ENCODE results near the gene SMPDL3A. TPM values are rescaled to one million over a fixed set of nuclear protein-coding genes. Genes with fewer than 3 reads are reported as not detected.

The SMPDL3A gene
- total RNA-seq, 4 donors from 2014 or later, result 8.6 to 14.0 (median 10.5) TPM

DNA sequence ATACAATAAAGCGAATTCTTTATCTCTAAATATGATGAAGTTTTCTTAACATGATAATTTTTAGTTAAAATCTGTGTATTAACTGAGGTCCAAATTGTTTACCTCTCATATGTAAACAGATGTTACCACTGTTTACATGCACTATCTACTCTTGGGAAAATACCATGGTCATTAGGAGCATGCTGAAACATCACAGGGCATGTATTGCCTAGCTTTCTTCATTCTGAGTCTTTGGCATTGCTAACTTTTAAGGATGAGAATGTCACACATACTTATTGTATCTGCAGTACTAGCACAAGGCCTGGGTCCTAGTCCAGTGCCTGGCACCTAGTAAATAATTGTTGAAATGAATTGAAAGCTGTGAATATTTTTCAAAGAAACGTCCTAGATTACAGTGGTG lies 20.6 kb downstream of the SMPDL3A start:
- 86 to 91% methylated on average over 2 of the region's 2 CpGs for WGBS, 2 donors
- H3K36me3 ChIP-seq, result peaks cover 0 to 27% (median 0%) of the 10 kb centered on the region in 3 donors
- H3K9me3 ChIP-seq, result no peaks in the 10 kb centered on the region
- H3K27ac ChIP-seq, result no peak overlapping the region
- no peak overlapping the region for H3K4me3 ChIP-seq
- TF ChIP-seq EP300 (IDR thresholded peaks at IDR 0.05), result no peak
- TF ChIP-seq, protein P1, sequence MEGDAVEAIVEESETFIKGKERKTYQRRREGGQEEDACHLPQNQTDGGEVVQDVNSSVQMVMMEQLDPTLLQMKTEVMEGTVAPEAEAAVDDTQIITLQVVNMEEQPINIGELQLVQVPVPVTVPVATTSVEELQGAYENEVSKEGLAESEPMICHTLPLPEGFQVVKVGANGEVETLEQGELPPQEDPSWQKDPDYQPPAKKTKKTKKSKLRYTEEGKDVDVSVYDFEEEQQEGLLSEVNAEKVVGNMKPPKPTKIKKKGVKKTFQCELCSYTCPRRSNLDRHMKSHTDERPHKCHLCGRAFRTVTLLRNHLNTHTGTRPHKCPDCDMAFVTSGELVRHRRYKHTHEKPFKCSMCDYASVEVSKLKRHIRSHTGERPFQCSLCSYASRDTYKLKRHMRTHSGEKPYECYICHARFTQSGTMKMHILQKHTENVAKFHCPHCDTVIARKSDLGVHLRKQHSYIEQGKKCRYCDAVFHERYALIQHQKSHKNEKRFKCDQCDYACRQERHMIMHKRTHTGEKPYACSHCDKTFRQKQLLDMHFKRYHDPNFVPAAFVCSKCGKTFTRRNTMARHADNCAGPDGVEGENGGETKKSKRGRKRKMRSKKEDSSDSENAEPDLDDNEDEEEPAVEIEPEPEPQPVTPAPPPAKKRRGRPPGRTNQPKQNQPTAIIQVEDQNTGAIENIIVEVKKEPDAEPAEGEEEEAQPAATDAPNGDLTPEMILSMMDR (IDR thresholded peaks at IDR 0.05), result no peak
- no peak for TF ChIP-seq POLR2A (IDR thresholded peaks at IDR 0.05)
- DNase-seq (ENCODE audit: low spot score in 2 of 2), result no peak
- H3K27me3 ChIP-seq, result no peaks in the 10 kb centered on the region
- H3K4me1 ChIP-seq, result no peaks in the 10 kb centered on the region

DNA sequence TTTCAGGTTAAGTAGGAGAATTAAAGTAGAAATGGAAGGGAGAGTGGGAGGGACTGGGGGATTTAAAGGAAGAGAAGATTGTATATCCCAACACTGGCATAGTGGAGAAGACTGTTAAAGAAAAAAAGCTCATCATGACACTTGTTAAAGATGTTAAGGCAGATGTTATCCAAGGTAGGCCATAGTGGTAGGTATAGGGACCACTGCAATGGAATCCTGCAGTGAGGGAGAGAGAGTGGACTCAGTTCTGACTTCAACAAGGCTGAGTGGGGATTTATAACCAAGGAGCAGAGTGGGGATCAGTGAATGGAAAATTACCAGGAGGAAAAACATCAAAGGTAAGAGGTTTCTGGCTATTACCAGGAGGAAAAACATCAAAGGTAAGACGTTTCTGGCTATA lies 21.1 kb downstream of the SMPDL3A start:
- H3K36me3 ChIP-seq, result peaks cover 0 to 22% (median 0%) of the 10 kb centered on the region in 3 donors
- no peaks in the 10 kb centered on the region for H3K27me3 ChIP-seq
- WGBS, 2 donors, result 62 to 71% methylated on average over 1 of the region's 1 CpG
- H3K27ac ChIP-seq, result no peak overlapping the region
- H3K4me1 ChIP-seq, result no peaks in the 10 kb centered on the region
- DNase-seq (ENCODE audit: low spot score in 2 of 2), result no peak
- TF ChIP-seq, protein P1 (IDR thresholded peaks at IDR 0.05), result no peak
- TF ChIP-seq POLR2A (IDR thresholded peaks at IDR 0.05) (no peak), EP300 (IDR thresholded peaks at IDR 0.05) (no peak)
- no peaks in the 10 kb centered on the region for H3K9me3 ChIP-seq
- H3K4me3 ChIP-seq, result no peak overlapping the region

DNA sequence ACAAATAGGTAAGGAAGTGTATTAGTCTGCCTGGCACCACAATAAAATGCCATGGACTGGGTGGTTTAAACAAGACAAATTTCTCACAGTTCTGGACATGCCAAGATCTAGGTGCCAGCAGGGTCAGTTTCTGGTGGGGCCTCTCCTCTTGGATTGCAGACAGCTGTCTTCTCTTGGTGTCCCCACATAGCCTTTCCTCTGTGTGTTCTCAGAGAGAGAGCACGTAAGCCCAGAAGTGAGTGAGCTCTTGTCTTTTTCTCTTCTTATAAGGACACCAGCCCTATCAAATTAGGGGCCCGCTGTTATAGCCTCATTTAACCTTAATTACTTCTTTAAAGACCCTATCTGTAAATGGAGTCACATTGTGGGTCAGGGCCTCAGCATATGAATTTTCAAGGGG lies 28.3 kb downstream of the SMPDL3A start:
- no peak for DNase-seq (ENCODE audit: low spot score in 2 of 2)
- TF ChIP-seq, protein P1 (IDR thresholded peaks at IDR 0.05), result no peak
- Histone ChIP-seq H3K9me3 (no peaks in the 10 kb centered on the region), H3K27ac (no peak overlapping the region), H3K4me3 (no peak overlapping the region), H3K27me3 (no peaks in the 10 kb centered on the region), H3K36me3 (no peaks in the 10 kb centered on the region), H3K4me1 (no peaks in the 10 kb centered on the region)
- 72 to 82% methylated on average over 2 of the region's 2 CpGs for WGBS, 2 donors

DNA sequence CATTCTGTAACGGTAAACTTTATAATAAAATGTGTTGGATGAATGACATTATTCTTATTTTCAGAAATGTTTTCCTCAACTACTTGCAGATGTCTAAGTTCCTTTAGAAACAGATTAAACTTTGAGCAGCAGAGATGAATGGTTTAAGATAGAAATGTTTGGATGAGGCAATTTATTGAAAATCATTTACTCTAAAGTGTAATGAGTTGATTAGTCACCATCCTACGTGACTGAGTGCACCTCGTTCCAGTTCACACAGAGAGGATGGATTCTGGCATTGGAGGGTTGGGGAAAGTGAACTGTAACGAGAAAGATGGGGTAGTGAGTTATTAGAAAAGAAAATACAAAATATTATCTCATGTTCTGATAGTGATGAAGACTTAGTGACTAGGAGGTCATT lies 28.7 kb downstream of the SMPDL3A start:
- WGBS, 2 donors, result 58 to 67% methylated on average over 4 of the region's 4 CpGs

DNA sequence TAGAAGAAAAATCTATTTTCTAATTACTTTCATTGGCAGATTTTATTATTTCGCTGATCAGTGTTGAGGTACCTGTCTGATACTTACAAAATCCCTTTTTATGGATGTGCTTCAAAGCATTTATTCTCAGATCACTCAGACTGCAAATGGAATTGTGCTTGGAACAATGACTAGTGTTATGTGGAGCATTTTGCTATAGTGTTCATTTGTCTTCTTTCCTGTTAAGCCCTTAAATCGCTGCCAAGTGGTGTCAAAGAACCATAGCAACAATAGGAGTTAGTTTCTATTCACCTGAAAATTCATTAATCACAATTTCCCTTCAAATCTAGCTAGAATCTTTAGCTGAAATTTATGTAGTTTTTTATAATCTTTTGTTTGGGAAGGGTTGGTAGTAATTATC lies 29.8 kb downstream of the SMPDL3A start:
- 80 to 82% methylated on average over 2 of the region's 2 CpGs for WGBS, 2 donors
- no peaks in the 10 kb centered on the region for H3K36me3 ChIP-seq
- no peaks in the 10 kb centered on the region for H3K9me3 ChIP-seq
- TF ChIP-seq POLR2A (IDR thresholded peaks at IDR 0.05) (no peak), EP300 (IDR thresholded peaks at IDR 0.05) (no peak)
- TF ChIP-seq, protein P1 (IDR thresholded peaks at IDR 0.05), result no peak
- no peak for DNase-seq (ENCODE audit: low spot score in 2 of 2)
- no peaks in the 10 kb centered on the region for H3K4me1 ChIP-seq
- H3K27ac ChIP-seq, result no peak overlapping the region
- H3K27me3 ChIP-seq, result no peaks in the 10 kb centered on the region
- H3K4me3 ChIP-seq, result no peak overlapping the region

More for the DNA sequence above, 28.7 kb downstream of the SMPDL3A start:
- Histone ChIP-seq H3K4me1 (no peaks in the 10 kb centered on the region), H3K27ac (no peak overlapping the region), H3K4me3 (no peak overlapping the region), H3K9me3 (no peaks in the 10 kb centered on the region), H3K27me3 (no peaks in the 10 kb centered on the region), H3K36me3 (no peaks in the 10 kb centered on the region)
- no peak for DNase-seq (ENCODE audit: low spot score in 2 of 2)
- TF ChIP-seq EP300 (IDR thresholded peaks at IDR 0.05), result no peak
- TF ChIP-seq, protein P1 (IDR thresholded peaks at IDR 0.05), result no peak
- no peak for TF ChIP-seq POLR2A (IDR thresholded peaks at IDR 0.05)
